Measurements from ENCODE around the gene EIF2B2. TPM values are rescaled to one million over a fixed set of nuclear protein-coding genes. Genes with fewer than 3 reads are reported as not detected.
A peak's percentile ranks its signal among the peaks of the same experiment; 100 is the strongest.

EIF2B2 gene
- total RNA-seq (10 to 100 TPM; 34.7 to 35.4 TPM), polyA plus RNA-seq (10 to 100 TPM; 19.6 to 45.2 TPM)
- long read RNA-seq, donor 1, full-length matches to known transcripts: 13 of 13 reads
- long read RNA-seq, donor 1, partial matches to known transcripts: 0 of 13 reads
- long read RNA-seq, donor 1, other reads (novel, unspliced or antisense): 0 of 13 reads
- long read RNA-seq, donor 2, full-length matches to known transcripts: 5 of 5 reads
- long read RNA-seq, donor 2, partial matches to known transcripts: 0 of 5 reads
- long read RNA-seq, donor 2, other reads (novel, unspliced or antisense): 0 of 5 reads
- long read RNA-seq, donor 3, full-length matches to known transcripts: 10 of 10 reads
- long read RNA-seq, donor 3, partial matches to known transcripts: 0 of 10 reads
- long read RNA-seq, donor 3, other reads (novel, unspliced or antisense): 0 of 10 reads
- long read RNA-seq, donor 4, full-length matches to known transcripts: 8 of 8 reads
- long read RNA-seq, donor 4, partial matches to known transcripts: 0 of 8 reads
- long read RNA-seq, donor 4, other reads (novel, unspliced or antisense): 0 of 8 reads
- long read RNA-seq, donor 5, full-length matches to known transcripts: 10 of 10 reads
- long read RNA-seq, donor 5, partial matches to known transcripts: 0 of 10 reads
- long read RNA-seq, donor 5, other reads (novel, unspliced or antisense): 0 of 10 reads

DNA sequence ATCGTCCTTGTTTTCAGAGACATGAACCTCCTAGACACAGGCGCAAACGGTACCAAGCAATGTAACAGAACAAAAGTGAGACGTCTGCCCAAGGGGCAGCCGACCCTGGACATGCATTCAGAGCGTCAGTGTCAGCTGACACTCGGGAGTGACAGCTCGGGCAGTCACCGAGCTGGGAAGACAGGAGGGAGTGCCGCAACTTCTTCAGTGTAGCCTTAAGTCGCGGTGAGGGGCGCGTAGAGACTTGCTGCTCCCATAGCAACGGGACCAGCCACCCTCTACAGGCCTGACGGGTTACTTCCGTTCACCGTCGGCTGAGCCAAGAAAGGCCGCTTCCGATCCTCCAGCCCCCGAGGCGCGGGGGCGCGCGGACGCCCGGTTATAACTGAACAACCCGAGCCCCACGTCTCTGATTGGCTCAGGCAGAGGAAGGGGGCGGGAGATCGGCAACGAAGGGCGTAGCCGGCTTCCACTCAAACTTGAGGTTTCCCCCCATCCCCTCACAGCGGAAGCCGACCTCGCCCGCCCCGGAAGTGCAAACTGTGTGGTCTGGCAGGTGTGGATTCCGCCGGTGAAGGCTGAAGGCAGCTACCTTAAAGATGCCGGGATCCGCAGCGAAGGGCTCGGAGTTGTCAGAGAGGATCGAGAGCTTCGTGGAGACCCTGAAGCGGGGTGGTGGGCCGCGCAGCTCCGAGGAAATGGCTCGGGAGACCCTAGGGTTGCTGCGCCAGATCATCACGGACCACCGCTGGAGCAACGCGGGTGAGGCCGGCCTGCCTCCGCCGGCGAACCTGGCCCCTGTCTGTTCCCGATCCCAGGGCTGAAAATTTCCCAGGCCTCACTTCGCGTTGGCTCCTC lies at the start of gene EIF2B2:
Gene EIF2B2, plus strand, starts transcription at position 530 of the 858 bp plus-strand sequence. Its CDS starts 70 bp downstream, at position 600.
- ATAC-seq (ENCODE audit: insufficient read depth, low FRiP score): peak; percentile 100
- peaks cover 0 to 17% (median 10%) of the 10 kb centered on the region in 5 donors for H3K4me1 ChIP-seq (ENCODE audit: control insufficient read depth in 5 of 5, insufficient read depth in 5 of 5, low read length in 5 of 5)
- peak within 1 kb of the TSS; percentile 34 to 79 for H3K9ac ChIP-seq (ENCODE audit: insufficient read depth in 1 of 2, low read length in 2 of 2)
- peaks cover 9 to 28% (median 22%) of the 10 kb centered on the region in 4 donors for H3K36me3 ChIP-seq (ENCODE audit: control insufficient read depth in 4 of 4, insufficient read depth in 4 of 4, low read length in 4 of 4)
- DNase-seq: peak; percentile 99
- H3K4me3 ChIP-seq: peak within 1 kb of the TSS; percentile 87
- H3K9me3 ChIP-seq (ENCODE audit: control insufficient read depth in 4 of 4, insufficient read depth in 3 of 4, low read length in 3 of 4): no peaks in the 10 kb centered on the region
- TF ChIP-seq, protein P1, sequence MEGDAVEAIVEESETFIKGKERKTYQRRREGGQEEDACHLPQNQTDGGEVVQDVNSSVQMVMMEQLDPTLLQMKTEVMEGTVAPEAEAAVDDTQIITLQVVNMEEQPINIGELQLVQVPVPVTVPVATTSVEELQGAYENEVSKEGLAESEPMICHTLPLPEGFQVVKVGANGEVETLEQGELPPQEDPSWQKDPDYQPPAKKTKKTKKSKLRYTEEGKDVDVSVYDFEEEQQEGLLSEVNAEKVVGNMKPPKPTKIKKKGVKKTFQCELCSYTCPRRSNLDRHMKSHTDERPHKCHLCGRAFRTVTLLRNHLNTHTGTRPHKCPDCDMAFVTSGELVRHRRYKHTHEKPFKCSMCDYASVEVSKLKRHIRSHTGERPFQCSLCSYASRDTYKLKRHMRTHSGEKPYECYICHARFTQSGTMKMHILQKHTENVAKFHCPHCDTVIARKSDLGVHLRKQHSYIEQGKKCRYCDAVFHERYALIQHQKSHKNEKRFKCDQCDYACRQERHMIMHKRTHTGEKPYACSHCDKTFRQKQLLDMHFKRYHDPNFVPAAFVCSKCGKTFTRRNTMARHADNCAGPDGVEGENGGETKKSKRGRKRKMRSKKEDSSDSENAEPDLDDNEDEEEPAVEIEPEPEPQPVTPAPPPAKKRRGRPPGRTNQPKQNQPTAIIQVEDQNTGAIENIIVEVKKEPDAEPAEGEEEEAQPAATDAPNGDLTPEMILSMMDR (IDR thresholded peaks at IDR 0.05; ENCODE audit: control extremely low read depth, extremely low read depth): no peak
- 0 to 1% methylated on average over 63 to 66 of the region's 66 CpGs for WGBS, 2 donors
- H3K27me3 ChIP-seq (ENCODE audit: control insufficient read depth in 3 of 3, insufficient read depth in 3 of 3, low read length in 2 of 3): no peaks in the 10 kb centered on the region
- H3K27ac ChIP-seq (ENCODE audit: low read depth in 1 of 2, low read length in 1 of 2): peak within 1 kb of the TSS; percentile 85 to 91

DNA sequence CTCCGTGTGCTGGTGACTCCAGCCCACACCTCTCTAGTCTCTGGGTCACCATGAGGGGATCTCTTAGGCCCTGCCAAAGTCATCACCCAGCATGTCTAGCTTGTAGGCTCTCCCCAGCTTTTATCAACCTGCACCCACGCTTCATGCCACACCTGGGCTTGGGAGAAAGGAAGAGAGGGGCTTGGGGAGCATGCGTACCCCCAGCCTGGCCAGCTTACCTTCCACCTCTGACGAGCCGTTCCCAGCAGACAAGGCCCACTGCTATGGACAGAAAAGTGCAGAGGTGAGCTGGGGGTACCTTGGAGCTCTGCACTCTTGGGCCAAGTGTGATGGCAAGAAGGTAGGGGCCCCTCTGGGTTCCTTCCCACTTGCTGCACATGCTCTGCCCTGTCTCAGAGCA lies 49.0 kb upstream of the EIF2B2 start:
- TF ChIP-seq, protein P1 (IDR thresholded peaks at IDR 0.05; ENCODE audit: control extremely low read depth, extremely low read depth): no peak
- Histone ChIP-seq H3K36me3 (ENCODE audit: control insufficient read depth in 4 of 4, insufficient read depth in 4 of 4, low read length in 4 of 4) (peaks cover 0 to 14% (median 3%) of the 10 kb centered on the region in 4 donors), H3K9me3 (ENCODE audit: control insufficient read depth in 4 of 4, insufficient read depth in 3 of 4, low read length in 3 of 4) (no peaks in the 10 kb centered on the region), H3K27ac (ENCODE audit: low read depth in 1 of 2, low read length in 1 of 2) (no peak overlapping the region), H3K9ac (ENCODE audit: insufficient read depth in 1 of 2, low read length in 2 of 2) (peak overlapping the region in 1 of 2 donors; percentile 15), H3K4me3 (peak overlapping the region; percentile 22), H3K27me3 (ENCODE audit: control insufficient read depth in 3 of 3, insufficient read depth in 3 of 3, low read length in 2 of 3) (no peaks in the 10 kb centered on the region), H3K4me1 (ENCODE audit: control insufficient read depth in 5 of 5, insufficient read depth in 5 of 5, low read length in 5 of 5) (peaks cover 0 to 61% (median 13%) of the 10 kb centered on the region in 5 donors)
- no peak for ATAC-seq (ENCODE audit: insufficient read depth, low FRiP score)
- WGBS, 2 donors: 85 to 86% methylated on average over 5 of the region's 5 CpGs
- DNase-seq: no peak

DNA sequence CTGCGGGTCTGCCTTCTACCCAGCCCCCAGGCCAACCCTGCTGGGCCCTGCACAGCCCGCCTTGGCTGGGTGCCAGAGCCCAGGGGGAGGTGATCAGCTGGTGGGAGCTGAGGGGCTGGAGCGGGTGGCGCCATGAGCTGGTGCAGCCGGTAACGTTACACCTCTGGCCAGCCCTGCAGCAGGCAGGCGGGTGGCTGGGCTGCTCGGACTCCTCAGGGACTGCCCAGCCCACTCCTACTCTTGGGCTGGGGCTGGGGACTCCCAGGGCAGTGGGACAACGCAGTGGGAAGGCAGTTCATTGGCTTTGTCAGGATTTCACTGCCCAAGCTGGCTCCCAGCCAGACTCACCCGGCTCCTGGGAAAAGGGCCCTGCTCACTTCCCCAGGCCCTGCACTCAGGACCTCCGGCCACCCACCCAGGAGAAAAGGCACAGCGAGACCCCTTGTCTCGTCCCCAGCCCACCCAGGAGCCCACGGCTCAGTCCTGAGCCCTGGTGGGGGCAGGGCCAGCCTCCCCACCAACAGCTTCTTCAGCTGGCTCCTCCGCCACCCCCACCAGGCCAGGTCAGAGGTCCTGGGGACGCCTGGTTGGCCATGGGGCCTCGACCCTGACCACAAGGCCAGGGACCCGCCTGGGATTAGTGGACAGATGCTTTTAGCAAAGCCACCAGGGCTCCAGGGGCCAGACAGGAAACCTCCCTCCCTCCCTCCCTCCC lies 48.3 kb upstream of the EIF2B2 start:
- Histone ChIP-seq H3K4me3 (peak overlapping the region; percentile 36), H3K9me3 (ENCODE audit: control insufficient read depth in 4 of 4, insufficient read depth in 3 of 4, low read length in 3 of 4) (no peaks in the 10 kb centered on the region), H3K36me3 (ENCODE audit: control insufficient read depth in 4 of 4, insufficient read depth in 4 of 4, low read length in 4 of 4) (peaks cover 0 to 8% (median 0%) of the 10 kb centered on the region in 4 donors), H3K9ac (ENCODE audit: insufficient read depth in 1 of 2, low read length in 2 of 2) (peak overlapping the region in 1 of 2 donors; percentile 15), H3K27ac (ENCODE audit: low read depth in 1 of 2, low read length in 1 of 2) (peak overlapping the region in 1 of 2 donors; percentile 56), H3K27me3 (ENCODE audit: control insufficient read depth in 3 of 3, insufficient read depth in 3 of 3, low read length in 2 of 3) (no peaks in the 10 kb centered on the region), H3K4me1 (ENCODE audit: control insufficient read depth in 5 of 5, insufficient read depth in 5 of 5, low read length in 5 of 5) (peaks cover 0 to 61% (median 13%) of the 10 kb centered on the region in 5 donors)
- 53 to 62% methylated on average over 18 of the region's 18 CpGs for WGBS, 2 donors
- peak; percentile 62 to 71 (median 67) for DNase-seq
- no peak for ATAC-seq (ENCODE audit: insufficient read depth, low FRiP score)
- TF ChIP-seq, protein P1 (IDR thresholded peaks at IDR 0.05; ENCODE audit: control extremely low read depth, extremely low read depth): no peak

All from lung (tissue), 16 donors.